Measurements from ENCODE around the gene APOBEC3B. TPM values are rescaled to one million over a fixed set of nuclear protein-coding genes. Genes with fewer than 3 reads are reported as not detected.

The APOBEC3B gene
- total and polyA plus RNA-seq, 2 experiments from 2014 or later, result 2.2 to 11.0 TPM

DNA sequence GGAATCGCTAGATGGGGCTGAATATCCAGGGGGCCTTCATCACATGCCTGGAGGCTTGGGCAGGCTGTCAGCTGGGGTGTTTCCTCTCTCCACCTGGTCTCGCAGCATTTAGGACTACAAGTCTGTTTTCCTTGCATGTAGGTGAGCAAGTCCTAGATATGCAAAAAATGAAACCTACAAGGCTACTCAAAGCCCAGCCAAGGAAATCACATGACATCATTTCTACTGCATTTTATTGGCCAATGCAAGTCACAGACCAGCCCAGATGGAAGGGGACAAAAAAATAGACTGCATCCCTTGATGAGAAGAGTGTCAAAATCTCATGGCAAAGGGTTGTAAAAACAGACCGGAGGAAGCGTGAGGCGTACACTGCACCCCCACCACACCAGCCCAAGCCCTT, 9.6 kb upstream of the APOBEC3B start:
- Histone ChIP-seq H3K27ac (no peak overlapping the region), H3K4me2 (no peak overlapping the region), H3K4me1 (ENCODE audit: insufficient read depth) (no peaks in the 10 kb centered on the region), H2AFZ (no peak overlapping the region), H3K79me2 (no peaks in the 10 kb centered on the region), H3K4me3 (no peak overlapping the region), H3K36me3 (replicated peaks; ENCODE audit: insufficient read depth, low read depth) (no peaks in the 10 kb centered on the region), H4K20me1 (ENCODE audit: insufficient read depth, poor library complexity, severe bottlenecking) (no peaks in the 10 kb centered on the region), H3K27me3 (no peaks in the 10 kb centered on the region), H3K9me2 (replicated peaks; ENCODE audit: insufficient read depth) (no peaks in the 10 kb centered on the region), H3K9me3 (ENCODE audit: low read depth) (no peaks in the 10 kb centered on the region)
- WGBS (ENCODE audit: low lambda C conversion rate, missing lambda C conversion rate), result 90% methylated on average over 5 of the region's 5 CpGs
- no peak for DNase-seq (ENCODE audit: low spot score)
- TF ChIP-seq EZH2 (IDR thresholded peaks at IDR 0.05; ENCODE audit: borderline replicate concordance) (no peak), EZH2phosphoT487 (IDR thresholded peaks at IDR 0.05; ENCODE audit: low read depth, severe bottlenecking, unreplicated experiment) (no peak)
- TF ChIP-seq, protein P1, sequence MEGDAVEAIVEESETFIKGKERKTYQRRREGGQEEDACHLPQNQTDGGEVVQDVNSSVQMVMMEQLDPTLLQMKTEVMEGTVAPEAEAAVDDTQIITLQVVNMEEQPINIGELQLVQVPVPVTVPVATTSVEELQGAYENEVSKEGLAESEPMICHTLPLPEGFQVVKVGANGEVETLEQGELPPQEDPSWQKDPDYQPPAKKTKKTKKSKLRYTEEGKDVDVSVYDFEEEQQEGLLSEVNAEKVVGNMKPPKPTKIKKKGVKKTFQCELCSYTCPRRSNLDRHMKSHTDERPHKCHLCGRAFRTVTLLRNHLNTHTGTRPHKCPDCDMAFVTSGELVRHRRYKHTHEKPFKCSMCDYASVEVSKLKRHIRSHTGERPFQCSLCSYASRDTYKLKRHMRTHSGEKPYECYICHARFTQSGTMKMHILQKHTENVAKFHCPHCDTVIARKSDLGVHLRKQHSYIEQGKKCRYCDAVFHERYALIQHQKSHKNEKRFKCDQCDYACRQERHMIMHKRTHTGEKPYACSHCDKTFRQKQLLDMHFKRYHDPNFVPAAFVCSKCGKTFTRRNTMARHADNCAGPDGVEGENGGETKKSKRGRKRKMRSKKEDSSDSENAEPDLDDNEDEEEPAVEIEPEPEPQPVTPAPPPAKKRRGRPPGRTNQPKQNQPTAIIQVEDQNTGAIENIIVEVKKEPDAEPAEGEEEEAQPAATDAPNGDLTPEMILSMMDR (IDR thresholded peaks at IDR 0.05; ENCODE audit: poor library complexity), result no peak

DNA sequence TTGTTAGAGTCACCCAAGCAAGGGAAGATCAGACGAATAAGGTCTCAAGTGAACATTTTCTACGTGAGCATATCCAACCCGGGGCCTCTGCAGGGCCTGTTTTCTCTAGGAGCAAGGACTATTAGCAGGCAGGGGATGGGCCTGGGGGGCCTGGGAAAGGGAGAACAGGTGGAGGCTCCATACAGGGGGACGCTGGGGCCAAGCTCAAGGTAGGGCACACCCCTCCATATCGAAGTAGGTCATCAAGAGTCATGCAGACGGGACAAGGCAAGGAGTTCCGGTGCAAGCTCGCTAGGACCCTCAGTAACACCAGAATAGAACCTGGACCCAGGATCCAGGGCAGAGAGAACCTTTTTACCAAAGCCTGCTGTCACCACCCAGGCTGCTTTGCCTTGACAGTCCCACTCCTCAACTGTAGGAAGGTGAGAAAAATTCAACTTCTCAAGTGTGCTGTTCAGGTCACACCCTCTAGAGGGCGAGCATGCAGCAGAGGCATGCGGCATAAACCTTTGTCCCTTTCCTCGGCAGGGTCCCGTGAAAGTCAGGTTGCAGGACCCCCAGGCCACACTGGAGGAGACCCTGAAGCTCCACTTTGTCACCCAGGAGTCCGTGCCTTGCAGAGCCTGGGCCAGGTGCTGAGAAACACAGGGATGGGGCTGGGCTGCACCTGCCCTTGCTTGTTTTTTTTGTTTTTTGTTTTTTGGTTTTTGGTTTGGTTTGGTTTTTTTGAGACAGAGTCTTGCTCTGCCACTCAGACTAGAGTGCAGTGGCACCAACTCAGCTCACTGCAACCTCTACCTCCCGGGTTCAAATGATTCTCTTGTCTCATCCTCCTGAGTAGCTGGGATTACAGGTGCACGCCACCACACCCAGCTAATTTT, 8.6 kb upstream of the APOBEC3B start:
- H2AFZ ChIP-seq, result no peak overlapping the region

DNA sequence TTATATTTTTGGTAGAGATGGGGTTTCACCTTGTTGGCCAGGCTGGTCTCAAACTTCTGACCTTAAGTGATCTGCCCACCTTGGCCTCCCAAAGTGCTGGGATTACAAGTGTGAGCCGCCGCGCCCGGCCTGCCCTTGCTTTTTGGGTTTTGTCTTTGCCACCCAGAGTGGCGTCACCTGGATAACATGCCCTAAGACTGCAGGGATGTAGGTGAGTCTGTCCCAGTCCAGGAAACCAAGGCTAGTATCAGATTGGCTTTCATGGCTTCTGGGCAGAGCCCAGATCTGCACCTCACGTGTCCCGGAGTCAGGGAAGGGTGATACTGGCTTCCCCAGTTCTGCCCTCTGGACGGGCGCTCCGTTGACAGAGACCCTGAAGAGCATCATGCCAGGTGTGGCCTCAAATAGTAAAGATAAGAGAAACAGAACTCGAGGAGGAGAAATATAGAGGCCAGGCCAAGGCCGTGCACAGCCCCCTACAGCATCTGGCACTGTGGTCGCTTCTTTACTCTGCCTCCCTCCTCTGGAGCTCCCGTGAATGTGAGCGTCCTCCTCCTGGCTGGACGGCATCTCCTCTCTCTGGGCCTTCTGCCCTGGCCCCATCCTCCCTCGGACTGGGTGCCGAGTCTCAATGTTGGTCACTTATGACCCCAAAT, 7.8 kb upstream of the APOBEC3B start:
- Histone ChIP-seq H2AFZ (no peak overlapping the region), H3K27me3 (no peaks in the 10 kb centered on the region), H4K20me1 (ENCODE audit: insufficient read depth, poor library complexity, severe bottlenecking) (no peaks in the 10 kb centered on the region), H3K79me2 (no peaks in the 10 kb centered on the region), H3K9me3 (ENCODE audit: low read depth) (no peaks in the 10 kb centered on the region), H3K4me3 (no peak overlapping the region), H3K4me2 (no peak overlapping the region), H3K27ac (no peak overlapping the region), H3K9me2 (replicated peaks; ENCODE audit: insufficient read depth) (no peaks in the 10 kb centered on the region), H3K4me1 (ENCODE audit: insufficient read depth) (no peaks in the 10 kb centered on the region), H3K36me3 (replicated peaks; ENCODE audit: insufficient read depth, low read depth) (no peaks in the 10 kb centered on the region)
- TF ChIP-seq EZH2 (IDR thresholded peaks at IDR 0.05; ENCODE audit: borderline replicate concordance) (no peak), EZH2phosphoT487 (IDR thresholded peaks at IDR 0.05; ENCODE audit: low read depth, severe bottlenecking, unreplicated experiment) (no peak)
- TF ChIP-seq, protein P1 (IDR thresholded peaks at IDR 0.05; ENCODE audit: poor library complexity), result no peak
- WGBS (ENCODE audit: low lambda C conversion rate, missing lambda C conversion rate), result 92% methylated on average over 18 of the region's 18 CpGs
- no peak for DNase-seq (ENCODE audit: low spot score)

More for the DNA sequence above, 8.6 kb upstream of the APOBEC3B start:
- no peaks in the 10 kb centered on the region for H3K36me3 ChIP-seq (replicated peaks; ENCODE audit: insufficient read depth, low read depth)
- 53% methylated on average over 14 of the region's 15 CpGs for whole genome bisulfite sequencing (ENCODE audit: low lambda C conversion rate, missing lambda C conversion rate)
- H3K4me1 ChIP-seq (ENCODE audit: insufficient read depth), result no peaks in the 10 kb centered on the region
- H3K27me3 ChIP-seq, result no peaks in the 10 kb centered on the region
- no peaks in the 10 kb centered on the region for H3K9me2 ChIP-seq (replicated peaks; ENCODE audit: insufficient read depth)
- H3K27ac ChIP-seq, result no peak overlapping the region
- no peak overlapping the region for H3K4me2 ChIP-seq
- TF ChIP-seq, protein P1 (IDR thresholded peaks at IDR 0.05; ENCODE audit: poor library complexity), result peak; percentile 67
- TF ChIP-seq EZH2phosphoT487 (IDR thresholded peaks at IDR 0.05; ENCODE audit: low read depth, severe bottlenecking, unreplicated experiment), result no peak
- TF ChIP-seq EZH2 (IDR thresholded peaks at IDR 0.05; ENCODE audit: borderline replicate concordance), result no peak
- no peaks in the 10 kb centered on the region for H3K79me2 ChIP-seq
- no peaks in the 10 kb centered on the region for H3K9me3 ChIP-seq (ENCODE audit: low read depth)
- no peak overlapping the region for H3K4me3 ChIP-seq
- H4K20me1 ChIP-seq (ENCODE audit: insufficient read depth, poor library complexity, severe bottlenecking), result no peaks in the 10 kb centered on the region
- DNase-seq (ENCODE audit: low spot score), result peak; percentile 65
